Thoracic aorta (tissue), 2 donors: Measurements from ENCODE around the gene HMGN4. TPM values are rescaled to one million over a fixed set of nuclear protein-coding genes. Genes with fewer than 3 reads are reported as not detected.

Experiments
- ATAC-seq: fragments of 150-250 bp; one replicate; pipeline ENCODE4 v1.8.0; 2017; ENCODE audit warnings: low read depth; ENCODE audit not compliant: insufficient number of reproducible peaks, low FRiP score
- DNase-seq: peaks from one replicate; pipeline ENCODE4 v3.0.0-alpha.2; 2020; ENCODE audit warnings: low spot score
- H3K27ac ChIP-seq, 2 donors: fragments of 200-600 bp; sonication (generic); 1 replicate in 1 of 2; 2 replicates in 1 of 2; pipeline ENCODE4 v1.5.1; 2016; ENCODE audit warnings: mild to moderate bottlenecking in 2 of 2, moderate library complexity in 2 of 2
- H3K27me3 ChIP-seq: fragments of 200-600 bp; sonication (generic); replicated peaks from 2 replicates; pipeline ENCODE4 v1.6.0; 2016; ENCODE audit warnings: mild to moderate bottlenecking; ENCODE audit not compliant: insufficient read depth
- H3K36me3 ChIP-seq: fragments of 200-600 bp; sonication (generic); one replicate; pipeline ENCODE4 v1.5.1; 2016
- H3K4me1 ChIP-seq, 2 donors: fragments of 200-600 bp; sonication (generic); 1 replicate in 1 of 2; 2 replicates in 1 of 2; pipeline versions ENCODE4 v1.5.1 to v1.6.0; 2016; ENCODE audit warnings: low read depth in 2 of 2, mild to moderate bottlenecking in 1 of 2; ENCODE audit not compliant: control insufficient read depth in 1 of 2
- H3K4me3 ChIP-seq: fragments of 200-600 bp; sonication (generic); 2 replicates; pipeline ENCODE4 v1.5.1; 2016; ENCODE audit warnings: mild to moderate bottlenecking
- H3K9me3 ChIP-seq: fragments of 200-600 bp; sonication (generic); 2 replicates; pipeline ENCODE4 v1.5.1; 2016
- CTCF ChIP-seq: fragments of 200-600 bp; sonication (generic); IDR thresholded peaks from one replicate; pipeline ENCODE4 v1.5.1; 2019; ENCODE audit warnings: antibody characterized with exemption
- total RNA-seq, 2 donors: library from RNA; depleted of rRNA; stranded (reverse); fragments of >200 nt; gene quantifications; one replicate each; pipeline versions ENCODE4 v1.1.0 to v1.2.3, GENCODE V29; 2016

HMGN4 gene
- total RNA-seq, 2 donors from 2014 or later = 41.3 to 45.9 TPM

- Histone ChIP-seq H3K27ac (peak overlapping the region; percentile 22 to 91), H3K4me1 (peaks cover 7 to 27% of the 10 kb centered on the region in 2 donors), H3K36me3 (no peaks in the 10 kb centered on the region), H3K4me3 (peak overlapping the region; percentile 70), H3K27me3 (no peaks in the 10 kb centered on the region), H3K9me3 (no peaks in the 10 kb centered on the region)
- DNase-seq (no peak), ATAC-seq (no peak)
- TF ChIP-seq CTCF = no peak
These were observed 16.7 kb downstream of the HMGN4 start for GRCh38 chr6:26554697-26555504.

- ATAC-seq (no peak), DNase-seq (no peak)
- Histone ChIP-seq H3K4me1 (peaks cover 7 to 20% of the 10 kb centered on the region in 2 donors), H3K27me3 (no peaks in the 10 kb centered on the region), H3K9me3 (no peaks in the 10 kb centered on the region), H3K27ac (no peak overlapping the region), H3K4me3 (no peak overlapping the region), H3K36me3 (no peaks in the 10 kb centered on the region)
- TF ChIP-seq CTCF = no peak
These were observed 17.5 kb downstream of the HMGN4 start for GRCh38 chr6:26555505-26556262.

- Histone ChIP-seq H3K27me3 (no peaks in the 10 kb centered on the region), H3K36me3 (no peaks in the 10 kb centered on the region), H3K9me3 (no peaks in the 10 kb centered on the region), H3K4me3 (no peak overlapping the region), H3K4me1 (peaks cover 7 to 18% of the 10 kb centered on the region in 2 donors), H3K27ac (peak overlapping the region in 1 of 2 donors; percentile 37)
- no peak for DNase-seq
- no peak for ATAC-seq
- TF ChIP-seq CTCF = no peak
These were observed 18.3 kb downstream of the HMGN4 start for GRCh38 chr6:26556263-26557070.

GRCh38 chr6:26561533-26562466 is 23.6 kb downstream of the HMGN4 start:
- H3K36me3 ChIP-seq = no peaks in the 10 kb centered on the region
- H3K27me3 ChIP-seq = no peaks in the 10 kb centered on the region
- no peak overlapping the region for H3K4me3 ChIP-seq
- H3K27ac ChIP-seq = no peak overlapping the region
- ATAC-seq = no peak
- no peak for TF ChIP-seq CTCF
- no peaks in the 10 kb centered on the region for H3K4me1 ChIP-seq
- DNase-seq = no peak
- no peaks in the 10 kb centered on the region for H3K9me3 ChIP-seq
